ENCODE results near the gene USHBP1. TPM values are rescaled to one million over a fixed set of nuclear protein-coding genes. Genes with fewer than 3 reads are reported as not detected.

USHBP1 gene
- total and polyA plus RNA-seq, 2 of the 13 experiments (the other 11 are each of a cell fraction or from before 2014, with no cell fraction given), result 0.15 to 1.5 TPM

DNA sequence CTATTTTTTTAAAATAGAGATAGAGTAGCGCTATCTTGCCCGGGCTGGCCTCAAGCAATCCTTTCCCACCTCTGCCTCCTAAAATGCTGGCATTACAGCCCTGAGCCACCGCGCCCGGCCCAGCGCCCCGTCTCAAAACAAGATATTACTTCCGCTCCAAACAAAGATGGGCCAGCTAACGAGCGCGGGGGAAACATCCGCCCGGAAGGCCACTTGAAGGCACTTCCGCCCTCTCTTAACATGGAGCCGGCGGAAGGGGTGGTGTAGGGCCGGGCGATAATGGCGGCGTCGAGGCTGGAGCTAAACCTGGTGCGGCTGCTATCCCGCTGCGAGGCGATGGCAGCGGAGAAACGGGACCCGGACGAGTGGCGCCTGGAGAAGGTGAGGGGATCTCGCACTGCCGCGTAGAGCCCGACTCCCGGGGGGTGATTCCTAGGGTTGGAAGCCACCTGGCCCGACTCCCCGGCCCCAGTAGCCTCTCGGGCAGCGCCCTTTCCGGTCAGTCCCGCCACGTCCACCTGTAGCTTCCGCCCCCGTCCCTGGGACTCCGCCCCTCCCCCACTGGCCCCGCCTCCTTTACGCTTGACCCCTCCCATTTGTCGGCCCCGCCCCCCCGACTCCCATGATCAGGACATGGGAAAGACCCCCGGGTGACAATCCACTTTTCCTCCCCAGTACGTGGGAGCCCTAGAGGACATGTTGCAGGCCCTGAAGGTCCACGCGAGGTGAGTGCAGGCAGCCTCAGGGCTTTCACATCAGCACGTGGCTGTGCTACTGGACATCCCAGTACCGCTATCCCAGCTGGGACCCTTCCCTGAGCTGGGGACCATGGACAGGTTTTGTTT, 49.2 kb downstream of the USHBP1 start, which contains the start of gene USE1 (continued):
- TF ChIP-seq, protein P1, sequence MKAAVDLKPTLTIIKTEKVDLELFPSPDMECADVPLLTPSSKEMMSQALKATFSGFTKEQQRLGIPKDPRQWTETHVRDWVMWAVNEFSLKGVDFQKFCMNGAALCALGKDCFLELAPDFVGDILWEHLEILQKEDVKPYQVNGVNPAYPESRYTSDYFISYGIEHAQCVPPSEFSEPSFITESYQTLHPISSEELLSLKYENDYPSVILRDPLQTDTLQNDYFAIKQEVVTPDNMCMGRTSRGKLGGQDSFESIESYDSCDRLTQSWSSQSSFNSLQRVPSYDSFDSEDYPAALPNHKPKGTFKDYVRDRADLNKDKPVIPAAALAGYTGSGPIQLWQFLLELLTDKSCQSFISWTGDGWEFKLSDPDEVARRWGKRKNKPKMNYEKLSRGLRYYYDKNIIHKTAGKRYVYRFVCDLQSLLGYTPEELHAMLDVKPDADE (CRISPR knock-in tag; IDR thresholded peaks at IDR 0.05), result no peak
- TF ChIP-seq ZNF878 (CRISPR knock-in tag; IDR thresholded peaks at IDR 0.05) (no peak), ZSCAN12 (CRISPR knock-in tag; IDR thresholded peaks at IDR 0.05) (no peak), GATAD1 (CRISPR knock-in tag; IDR thresholded peaks at IDR 0.05) (peak; percentile 92), MYC (CRISPR knock-in tag; IDR thresholded peaks at IDR 0.05; ENCODE audit: borderline replicate concordance) (peak; percentile 92), YEATS2 (CRISPR knock-in tag; IDR thresholded peaks at IDR 0.05; ENCODE audit: borderline replicate concordance) (peak; percentile 86), XBP1 (CRISPR knock-in tag; IDR thresholded peaks at IDR 0.05) (no peak), ZNF468 (CRISPR knock-in tag; IDR thresholded peaks at IDR 0.05) (0 out of 2 replicates have a peak, but pooled peaks have one; percentile 43), ZNF614 (CRISPR knock-in tag; IDR thresholded peaks at IDR 0.05; ENCODE audit: borderline replicate concordance) (peak; percentile 72; the same call in 1 of the 2 replicates), TCF7L2 (IDR thresholded peaks at IDR 0.05; ENCODE audit: low read depth, low read length) (no peak), SP2 (CRISPR knock-in tag; IDR thresholded peaks at IDR 0.05) (peak; percentile 71), GFI1 (CRISPR knock-in tag; IDR thresholded peaks at IDR 0.05; ENCODE audit: borderline replicate concordance) (0 out of 2 replicates have a peak, but pooled peaks have one; percentile 33), IRF2 (CRISPR knock-in tag; IDR thresholded peaks at IDR 0.05) (peak; percentile 56; the same call in 1 of the 2 replicates), HDAC1 (CRISPR knock-in tag; IDR thresholded peaks at IDR 0.05) (peak; percentile 93), NR2F2 (IDR thresholded peaks at IDR 0.05; ENCODE audit: borderline replicate concordance, low read depth) (no peak), CHD2 (IDR thresholded peaks at IDR 0.05; ENCODE audit: low read depth, low read length) (no peak), ZNF556 (CRISPR knock-in tag; IDR thresholded peaks at IDR 0.05; ENCODE audit: borderline replicate concordance) (no peak; the same call in 1 of the 2 replicates), ZNF768 (CRISPR knock-in tag; IDR thresholded peaks at IDR 0.05) (peak; percentile 37; the same call in 1 of the 2 replicates), RBM39 (IDR thresholded peaks at IDR 0.05; ENCODE audit: low read depth, low read length, poor library complexity, severe bottlenecking) (peak; percentile 83)
- TF ChIP-seq, protein P2, sequence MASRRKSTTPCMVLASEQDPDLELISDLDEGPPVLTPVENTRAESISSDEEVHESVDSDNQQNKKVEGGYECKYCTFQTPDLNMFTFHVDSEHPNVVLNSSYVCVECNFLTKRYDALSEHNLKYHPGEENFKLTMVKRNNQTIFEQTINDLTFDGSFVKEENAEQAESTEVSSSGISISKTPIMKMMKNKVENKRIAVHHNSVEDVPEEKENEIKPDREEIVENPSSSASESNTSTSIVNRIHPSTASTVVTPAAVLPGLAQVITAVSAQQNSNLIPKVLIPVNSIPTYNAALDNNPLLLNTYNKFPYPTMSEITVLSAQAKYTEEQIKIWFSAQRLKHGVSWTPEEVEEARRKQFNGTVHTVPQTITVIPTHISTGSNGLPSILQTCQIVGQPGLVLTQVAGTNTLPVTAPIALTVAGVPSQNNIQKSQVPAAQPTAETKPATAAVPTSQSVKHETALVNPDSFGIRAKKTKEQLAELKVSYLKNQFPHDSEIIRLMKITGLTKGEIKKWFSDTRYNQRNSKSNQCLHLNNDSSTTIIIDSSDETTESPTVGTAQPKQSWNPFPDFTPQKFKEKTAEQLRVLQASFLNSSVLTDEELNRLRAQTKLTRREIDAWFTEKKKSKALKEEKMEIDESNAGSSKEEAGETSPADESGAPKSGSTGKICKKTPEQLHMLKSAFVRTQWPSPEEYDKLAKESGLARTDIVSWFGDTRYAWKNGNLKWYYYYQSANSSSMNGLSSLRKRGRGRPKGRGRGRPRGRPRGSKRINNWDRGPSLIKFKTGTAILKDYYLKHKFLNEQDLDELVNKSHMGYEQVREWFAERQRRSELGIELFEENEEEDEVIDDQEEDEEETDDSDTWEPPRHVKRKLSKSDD (CRISPR knock-in tag; IDR thresholded peaks at IDR 0.05; ENCODE audit: low read depth), result peak; percentile 93
- TF ChIP-seq, protein P3, sequence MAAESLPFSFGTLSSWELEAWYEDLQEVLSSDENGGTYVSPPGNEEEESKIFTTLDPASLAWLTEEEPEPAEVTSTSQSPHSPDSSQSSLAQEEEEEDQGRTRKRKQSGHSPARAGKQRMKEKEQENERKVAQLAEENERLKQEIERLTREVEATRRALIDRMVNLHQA (CRISPR knock-in tag; IDR thresholded peaks at IDR 0.05), result no peak
- TF ChIP-seq, protein P4, sequence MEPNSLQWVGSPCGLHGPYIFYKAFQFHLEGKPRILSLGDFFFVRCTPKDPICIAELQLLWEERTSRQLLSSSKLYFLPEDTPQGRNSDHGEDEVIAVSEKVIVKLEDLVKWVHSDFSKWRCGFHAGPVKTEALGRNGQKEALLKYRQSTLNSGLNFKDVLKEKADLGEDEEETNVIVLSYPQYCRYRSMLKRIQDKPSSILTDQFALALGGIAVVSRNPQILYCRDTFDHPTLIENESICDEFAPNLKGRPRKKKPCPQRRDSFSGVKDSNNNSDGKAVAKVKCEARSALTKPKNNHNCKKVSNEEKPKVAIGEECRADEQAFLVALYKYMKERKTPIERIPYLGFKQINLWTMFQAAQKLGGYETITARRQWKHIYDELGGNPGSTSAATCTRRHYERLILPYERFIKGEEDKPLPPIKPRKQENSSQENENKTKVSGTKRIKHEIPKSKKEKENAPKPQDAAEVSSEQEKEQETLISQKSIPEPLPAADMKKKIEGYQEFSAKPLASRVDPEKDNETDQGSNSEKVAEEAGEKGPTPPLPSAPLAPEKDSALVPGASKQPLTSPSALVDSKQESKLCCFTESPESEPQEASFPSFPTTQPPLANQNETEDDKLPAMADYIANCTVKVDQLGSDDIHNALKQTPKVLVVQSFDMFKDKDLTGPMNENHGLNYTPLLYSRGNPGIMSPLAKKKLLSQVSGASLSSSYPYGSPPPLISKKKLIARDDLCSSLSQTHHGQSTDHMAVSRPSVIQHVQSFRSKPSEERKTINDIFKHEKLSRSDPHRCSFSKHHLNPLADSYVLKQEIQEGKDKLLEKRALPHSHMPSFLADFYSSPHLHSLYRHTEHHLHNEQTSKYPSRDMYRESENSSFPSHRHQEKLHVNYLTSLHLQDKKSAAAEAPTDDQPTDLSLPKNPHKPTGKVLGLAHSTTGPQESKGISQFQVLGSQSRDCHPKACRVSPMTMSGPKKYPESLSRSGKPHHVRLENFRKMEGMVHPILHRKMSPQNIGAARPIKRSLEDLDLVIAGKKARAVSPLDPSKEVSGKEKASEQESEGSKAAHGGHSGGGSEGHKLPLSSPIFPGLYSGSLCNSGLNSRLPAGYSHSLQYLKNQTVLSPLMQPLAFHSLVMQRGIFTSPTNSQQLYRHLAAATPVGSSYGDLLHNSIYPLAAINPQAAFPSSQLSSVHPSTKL (CRISPR knock-in tag; IDR thresholded peaks at IDR 0.05), result peak; percentile 51; the same call in 1 of the 2 replicates

Measured in HepG2 (cell line).